Measurements from ENCODE around the gene ERICH4. TPM values are rescaled to one million over a fixed set of nuclear protein-coding genes. Genes with fewer than 3 reads are reported as not detected.

The ERICH4 gene
- polyA plus RNA-seq, 1 of the 3 experiments (the other 2 are of a cell fraction) = not detected

DNA sequence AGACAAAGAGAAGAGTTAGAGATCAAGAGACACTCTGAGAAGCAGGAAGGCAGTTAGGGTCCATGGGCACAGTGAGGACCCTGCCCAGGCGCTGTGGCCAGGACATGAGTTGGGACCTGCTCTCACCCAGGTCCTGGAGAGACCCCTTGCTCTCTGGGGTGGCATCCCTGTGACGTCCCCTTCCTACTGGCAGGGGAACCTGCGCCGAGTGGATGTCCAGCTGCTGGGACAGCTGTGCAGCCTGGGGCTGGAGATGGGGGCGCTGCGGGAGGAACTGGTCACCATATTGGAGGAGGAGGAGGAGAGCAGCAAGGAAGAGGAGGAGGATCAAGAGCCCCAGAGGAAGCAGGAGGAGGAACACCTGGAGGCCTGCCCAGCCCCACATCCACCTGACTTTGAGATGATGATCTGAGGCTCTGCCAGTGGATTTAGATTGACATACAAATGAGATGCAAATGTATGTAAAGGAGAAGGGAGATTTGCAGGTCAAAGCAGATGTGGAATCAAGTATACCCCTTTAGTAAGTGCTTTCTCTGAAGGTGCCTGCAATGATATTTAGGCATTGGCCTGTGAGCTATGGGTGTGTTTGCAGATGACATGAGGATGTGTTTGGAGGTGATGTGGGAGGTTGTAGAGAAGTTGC, 978 bp downstream of the ERICH4 start (continued):
- TF ChIP-seq, protein P1, sequence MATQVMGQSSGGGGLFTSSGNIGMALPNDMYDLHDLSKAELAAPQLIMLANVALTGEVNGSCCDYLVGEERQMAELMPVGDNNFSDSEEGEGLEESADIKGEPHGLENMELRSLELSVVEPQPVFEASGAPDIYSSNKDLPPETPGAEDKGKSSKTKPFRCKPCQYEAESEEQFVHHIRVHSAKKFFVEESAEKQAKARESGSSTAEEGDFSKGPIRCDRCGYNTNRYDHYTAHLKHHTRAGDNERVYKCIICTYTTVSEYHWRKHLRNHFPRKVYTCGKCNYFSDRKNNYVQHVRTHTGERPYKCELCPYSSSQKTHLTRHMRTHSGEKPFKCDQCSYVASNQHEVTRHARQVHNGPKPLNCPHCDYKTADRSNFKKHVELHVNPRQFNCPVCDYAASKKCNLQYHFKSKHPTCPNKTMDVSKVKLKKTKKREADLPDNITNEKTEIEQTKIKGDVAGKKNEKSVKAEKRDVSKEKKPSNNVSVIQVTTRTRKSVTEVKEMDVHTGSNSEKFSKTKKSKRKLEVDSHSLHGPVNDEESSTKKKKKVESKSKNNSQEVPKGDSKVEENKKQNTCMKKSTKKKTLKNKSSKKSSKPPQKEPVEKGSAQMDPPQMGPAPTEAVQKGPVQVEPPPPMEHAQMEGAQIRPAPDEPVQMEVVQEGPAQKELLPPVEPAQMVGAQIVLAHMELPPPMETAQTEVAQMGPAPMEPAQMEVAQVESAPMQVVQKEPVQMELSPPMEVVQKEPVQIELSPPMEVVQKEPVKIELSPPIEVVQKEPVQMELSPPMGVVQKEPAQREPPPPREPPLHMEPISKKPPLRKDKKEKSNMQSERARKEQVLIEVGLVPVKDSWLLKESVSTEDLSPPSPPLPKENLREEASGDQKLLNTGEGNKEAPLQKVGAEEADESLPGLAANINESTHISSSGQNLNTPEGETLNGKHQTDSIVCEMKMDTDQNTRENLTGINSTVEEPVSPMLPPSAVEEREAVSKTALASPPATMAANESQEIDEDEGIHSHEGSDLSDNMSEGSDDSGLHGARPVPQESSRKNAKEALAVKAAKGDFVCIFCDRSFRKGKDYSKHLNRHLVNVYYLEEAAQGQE (IDR thresholded peaks at IDR 0.05; ENCODE audit: low read depth, low read length) = no peak

DNA sequence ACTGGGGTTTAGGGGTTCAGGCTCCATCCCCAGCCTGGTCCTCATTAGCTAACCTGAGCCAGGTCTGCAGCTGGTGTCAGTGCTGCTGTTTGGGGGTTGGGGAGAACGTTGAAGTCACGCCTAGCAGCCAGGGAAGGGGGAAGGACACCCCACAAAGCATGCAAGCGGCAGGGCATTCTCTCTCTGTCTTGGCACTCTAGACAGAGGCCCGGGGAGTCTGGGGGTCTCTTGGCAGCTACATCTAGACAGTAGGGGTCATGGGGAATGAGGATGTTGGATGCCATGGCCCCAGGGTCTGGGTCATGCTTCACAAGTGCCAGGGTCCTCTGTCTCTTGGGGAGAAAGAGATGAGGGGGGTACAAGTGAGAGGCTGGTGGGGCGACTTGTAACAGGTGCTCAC, 2.6 kb downstream of the ERICH4 start:
- Histone ChIP-seq H4K20me1 (ENCODE audit: insufficient read depth) (no peaks in the 10 kb centered on the region), H3K4me2 (no peak overlapping the region), H3K4me1 (ENCODE audit: control insufficient read depth in 1 of 2, insufficient read depth in 2 of 2, low read depth in 1 of 2, low read length in 1 of 2) (no peaks in the 10 kb centered on the region), H3K9ac (no peak overlapping the region), H3K27ac (ENCODE audit: low read depth in 2 of 2, low read length in 1 of 2) (no peak overlapping the region), H3K9me2 (no peaks in the 10 kb centered on the region), H3K36me3 (replicated peaks in 1 of 2; ENCODE audit: control insufficient read depth in 1 of 2, insufficient read depth in 2 of 2, low read length in 1 of 2) (no peaks in the 10 kb centered on the region), H3F3A (replicated peaks; ENCODE audit: insufficient read depth) (no peaks in the 10 kb centered on the region), H3K27me3 (ENCODE audit: insufficient read depth) (peaks cover 66% of the 10 kb centered on the region), H3K4me3 (ENCODE audit: low read depth in 2 of 2, low read length in 1 of 2) (no peak overlapping the region), H2AFZ (ENCODE audit: low read depth) (no peak overlapping the region), H3K9me3 (no peaks in the 10 kb centered on the region), H3K79me2 (ENCODE audit: insufficient read depth) (no peaks in the 10 kb centered on the region)
- TF ChIP-seq, protein P2, sequence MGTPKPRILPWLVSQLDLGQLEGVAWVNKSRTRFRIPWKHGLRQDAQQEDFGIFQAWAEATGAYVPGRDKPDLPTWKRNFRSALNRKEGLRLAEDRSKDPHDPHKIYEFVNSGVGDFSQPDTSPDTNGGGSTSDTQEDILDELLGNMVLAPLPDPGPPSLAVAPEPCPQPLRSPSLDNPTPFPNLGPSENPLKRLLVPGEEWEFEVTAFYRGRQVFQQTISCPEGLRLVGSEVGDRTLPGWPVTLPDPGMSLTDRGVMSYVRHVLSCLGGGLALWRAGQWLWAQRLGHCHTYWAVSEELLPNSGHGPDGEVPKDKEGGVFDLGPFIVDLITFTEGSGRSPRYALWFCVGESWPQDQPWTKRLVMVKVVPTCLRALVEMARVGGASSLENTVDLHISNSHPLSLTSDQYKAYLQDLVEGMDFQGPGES (IDR thresholded peaks at IDR 0.05; ENCODE audit: low read depth, low read length) = no peak
- no peak for TF ChIP-seq POLR2AphosphoS5 (IDR thresholded peaks at IDR 0.05; ENCODE audit: low read depth, low read length)
- no peak for TF ChIP-seq SMC3 (IDR thresholded peaks at IDR 0.05; ENCODE audit: low read depth, low read length)
- TF ChIP-seq, protein P3, sequence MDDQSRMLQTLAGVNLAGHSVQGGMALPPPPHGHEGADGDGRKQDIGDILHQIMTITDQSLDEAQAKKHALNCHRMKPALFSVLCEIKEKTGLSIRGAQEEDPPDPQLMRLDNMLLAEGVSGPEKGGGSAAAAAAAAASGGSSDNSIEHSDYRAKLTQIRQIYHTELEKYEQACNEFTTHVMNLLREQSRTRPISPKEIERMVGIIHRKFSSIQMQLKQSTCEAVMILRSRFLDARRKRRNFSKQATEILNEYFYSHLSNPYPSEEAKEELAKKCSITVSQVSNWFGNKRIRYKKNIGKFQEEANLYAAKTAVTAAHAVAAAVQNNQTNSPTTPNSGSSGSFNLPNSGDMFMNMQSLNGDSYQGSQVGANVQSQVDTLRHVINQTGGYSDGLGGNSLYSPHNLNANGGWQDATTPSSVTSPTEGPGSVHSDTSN (IDR thresholded peaks at IDR 0.05) = no peak
- no peak for TF ChIP-seq TEAD4 (IDR thresholded peaks at IDR 0.05; ENCODE audit: borderline replicate concordance, insufficient read depth)
- no peak for DNase-seq
- POLR2A ChIA-PET = no interaction called here
- CTCF ChIA-PET = interaction anchor here (1.0 to 1.9 kb wide), 6 partner anchors 11 to 151 kb away, joined by 3 to 5 read pairs (median 4); no protein-coding TSS in a partner anchor
- 19% methylated on average over 5 of the region's 5 CpGs for WGBS (ENCODE audit: low lambda C conversion rate)

DNA sequence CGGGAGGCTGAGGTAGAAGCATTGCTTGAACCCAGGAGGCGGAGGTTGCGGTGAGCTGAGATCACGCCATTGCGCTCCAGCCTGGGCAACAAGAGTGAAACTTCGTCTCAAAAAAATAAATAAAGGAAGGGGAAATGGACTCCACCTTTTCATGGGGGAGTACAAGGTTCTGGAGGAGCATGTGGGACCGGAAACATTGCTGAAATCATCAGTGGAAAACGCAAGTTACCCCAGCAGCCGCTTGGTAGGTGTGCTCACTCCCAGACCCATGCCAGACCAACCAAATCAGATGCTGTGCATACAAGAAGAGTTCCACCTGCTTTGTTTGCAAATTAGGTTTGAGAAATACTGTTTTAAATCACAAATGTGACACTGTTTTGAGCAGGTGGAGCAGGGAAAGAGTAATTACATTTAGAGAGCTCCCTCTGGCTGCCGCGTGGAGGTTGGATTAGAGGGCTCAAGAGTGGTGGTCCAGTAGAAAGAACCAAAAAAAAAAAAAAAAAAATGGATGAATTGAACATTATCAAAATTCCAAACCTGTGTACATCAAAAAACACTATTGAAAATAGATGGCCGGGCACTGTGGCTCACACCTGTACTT, 4.9 kb downstream of the ERICH4 start:
- WGBS (ENCODE audit: low lambda C conversion rate) = 45% methylated on average over 12 of the region's 12 CpGs
- H2AFZ ChIP-seq (ENCODE audit: low read depth) = no peak overlapping the region
- TF ChIP-seq MEF2A (IDR thresholded peaks at IDR 0.05; ENCODE audit: borderline replicate concordance, low read depth) (no peak), FOSL2 (IDR thresholded peaks at IDR 0.05; ENCODE audit: borderline replicate concordance, low read depth) (no peak), FOXM1 (IDR thresholded peaks at IDR 0.05; ENCODE audit: low read depth) (no peak), GATA2 (CRISPR knock-in tag; IDR thresholded peaks at IDR 0.05) (no peak), TCF12 (IDR thresholded peaks at IDR 0.05) (no peak), FOXJ3 (CRISPR knock-in tag; IDR thresholded peaks at IDR 0.05) (no peak), TAF1 (IDR thresholded peaks at IDR 0.05; ENCODE audit: borderline replicate concordance, low read depth, low read length) (no peak), SMC3 (IDR thresholded peaks at IDR 0.05; ENCODE audit: low read depth, low read length) (no peak)
- TF ChIP-seq, protein P4, sequence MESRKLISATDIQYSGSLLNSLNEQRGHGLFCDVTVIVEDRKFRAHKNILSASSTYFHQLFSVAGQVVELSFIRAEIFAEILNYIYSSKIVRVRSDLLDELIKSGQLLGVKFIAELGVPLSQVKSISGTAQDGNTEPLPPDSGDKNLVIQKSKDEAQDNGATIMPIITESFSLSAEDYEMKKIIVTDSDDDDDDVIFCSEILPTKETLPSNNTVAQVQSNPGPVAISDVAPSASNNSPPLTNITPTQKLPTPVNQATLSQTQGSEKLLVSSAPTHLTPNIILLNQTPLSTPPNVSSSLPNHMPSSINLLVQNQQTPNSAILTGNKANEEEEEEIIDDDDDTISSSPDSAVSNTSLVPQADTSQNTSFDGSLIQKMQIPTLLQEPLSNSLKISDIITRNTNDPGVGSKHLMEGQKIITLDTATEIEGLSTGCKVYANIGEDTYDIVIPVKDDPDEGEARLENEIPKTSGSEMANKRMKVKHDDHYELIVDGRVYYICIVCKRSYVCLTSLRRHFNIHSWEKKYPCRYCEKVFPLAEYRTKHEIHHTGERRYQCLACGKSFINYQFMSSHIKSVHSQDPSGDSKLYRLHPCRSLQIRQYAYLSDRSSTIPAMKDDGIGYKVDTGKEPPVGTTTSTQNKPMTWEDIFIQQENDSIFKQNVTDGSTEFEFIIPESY (IDR thresholded peaks at IDR 0.05; ENCODE audit: borderline replicate concordance, low read depth) = no peak
- TF ChIP-seq, protein P5, sequence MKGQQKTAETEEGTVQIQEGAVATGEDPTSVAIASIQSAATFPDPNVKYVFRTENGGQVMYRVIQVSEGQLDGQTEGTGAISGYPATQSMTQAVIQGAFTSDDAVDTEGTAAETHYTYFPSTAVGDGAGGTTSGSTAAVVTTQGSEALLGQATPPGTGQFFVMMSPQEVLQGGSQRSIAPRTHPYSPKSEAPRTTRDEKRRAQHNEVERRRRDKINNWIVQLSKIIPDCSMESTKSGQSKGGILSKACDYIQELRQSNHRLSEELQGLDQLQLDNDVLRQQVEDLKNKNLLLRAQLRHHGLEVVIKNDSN (IDR thresholded peaks at IDR 0.05; ENCODE audit: borderline replicate concordance, low read depth) = no peak

More for the DNA sequence above, 4.9 kb downstream of the ERICH4 start:
- Histone ChIP-seq H3K27me3 (ENCODE audit: insufficient read depth) (peaks cover 80% of the 10 kb centered on the region), H3F3A (replicated peaks; ENCODE audit: insufficient read depth) (no peaks in the 10 kb centered on the region), H3K9ac (no peak overlapping the region), H3K9me3 (no peaks in the 10 kb centered on the region), H3K9me2 (no peaks in the 10 kb centered on the region), H4K20me1 (ENCODE audit: insufficient read depth) (no peaks in the 10 kb centered on the region), H3K4me3 (ENCODE audit: low read depth in 2 of 2, low read length in 1 of 2) (no peak overlapping the region), H3K27ac (ENCODE audit: low read depth in 2 of 2, low read length in 1 of 2) (no peak overlapping the region), H3K4me2 (no peak overlapping the region), H3K36me3 (replicated peaks in 1 of 2; ENCODE audit: control insufficient read depth in 1 of 2, insufficient read depth in 2 of 2, low read length in 1 of 2) (no peaks in the 10 kb centered on the region), H3K79me2 (ENCODE audit: insufficient read depth) (no peaks in the 10 kb centered on the region), H3K4me1 (ENCODE audit: control insufficient read depth in 1 of 2, insufficient read depth in 2 of 2, low read depth in 1 of 2, low read length in 1 of 2) (no peaks in the 10 kb centered on the region)
- ChIA-PET CTCF (interaction anchor here (1.4 to 6.6 kb wide), 3 partner anchors 119 to 149 kb away, joined by 3 to 184 read pairs (median 3); no protein-coding TSS in a partner anchor), POLR2A (no interaction called here)
- DNase-seq = no peak

All from SK-N-SH (cell line).